RWPE2 (cell line): ENCODE measurements around the gene KSR2.
"Not testable (repeated sequence)": the region's sequence is repeated elsewhere in the genome, so short reads cannot be mapped to it uniquely, and the experiment has no call there.

Source experiments
- ATAC-seq: fragments of 200-7000 bp; cut with Tn5 transposase; 3 replicates; pipeline ENCODE4 v1.9.1; 2021; ENCODE audit warnings: low read depth
- DNase-seq: peaks from one replicate; pipeline ENCODE4 v3.0.0-alpha.2; 2020; ENCODE audit warnings: low spot score
- H3K27ac ChIP-seq: fragments of 450-650 bp; 2 replicates; pipeline ENCODE4 v1.5.1; 2017; ENCODE audit warnings: mild to moderate bottlenecking; ENCODE audit not compliant: poor library complexity, severe bottlenecking
- H3K27me3 ChIP-seq: fragments of 250-450 bp; sonication (Bioruptor Pico); 2 replicates; pipeline ENCODE4 v1.5.1; 2021; ENCODE audit warnings: mild to moderate bottlenecking, moderate library complexity; ENCODE audit not compliant: insufficient read depth, poor library complexity, severe bottlenecking
- H3K36me3 ChIP-seq: fragments of 250-450 bp; sonication (Bioruptor Pico); 2 replicates; pipeline ENCODE4 v1.5.1; 2020; ENCODE audit warnings: low read depth, mild to moderate bottlenecking, moderate library complexity
- H3K4me1 ChIP-seq: fragments of 250-450 bp; sonication (Bioruptor Pico); 2 replicates; pipeline ENCODE4 v1.5.1; 2021; ENCODE audit warnings: mild to moderate bottlenecking, moderate library complexity; ENCODE audit not compliant: insufficient read depth, poor library complexity, severe bottlenecking
- H3K4me3 ChIP-seq: fragments of 250-450 bp; sonication (Bioruptor Pico); 2 replicates; pipeline ENCODE4 v1.5.1; 2021; ENCODE audit warnings: mild to moderate bottlenecking, moderate library complexity; ENCODE audit not compliant: severe bottlenecking
- H3K9me3 ChIP-seq: fragments of 250-450 bp; sonication (Bioruptor Pico); 2 replicates; pipeline ENCODE4 v1.5.1; 2021; ENCODE audit warnings: mild to moderate bottlenecking, moderate library complexity; ENCODE audit not compliant: severe bottlenecking
- CTCF ChIP-seq: fragments of 450-650 bp; IDR thresholded peaks from one replicate; pipeline ENCODE4 v1.5.1; 2017; ENCODE audit warnings: mild to moderate bottlenecking, moderate library complexity; ENCODE audit not compliant: poor library complexity, severe bottlenecking

Gene KSR2

GRCh38 chr12:118015306-118015705 lies 46.5 kb upstream of the KSR2 start:
- no peak for ATAC-seq
- no peak overlapping the region for H3K27ac ChIP-seq
- no peaks in the 10 kb centered on the region for H3K27me3 ChIP-seq

GRCh38 chr12:118013283-118013682 lies 44.5 kb upstream of the KSR2 start:
- TF ChIP-seq CTCF: no peak
- Histone ChIP-seq H3K4me1 (peaks cover 6% of the 10 kb centered on the region), H3K27me3 (no peaks in the 10 kb centered on the region), H3K9me3 (no peaks in the 10 kb centered on the region), H3K27ac (no peak overlapping the region), H3K4me3 (no peak overlapping the region), H3K36me3 (peaks cover 6% of the 10 kb centered on the region; the same call in 1 of the 2 replicates)
- ATAC-seq (no peak), DNase-seq (no peak)

More at GRCh38 chr12:118015306-118015705, 46.5 kb upstream of the KSR2 start:
- Histone ChIP-seq H3K36me3 (peaks cover 24% of the 10 kb centered on the region), H3K9me3 (no peaks in the 10 kb centered on the region), H3K4me3 (no peak overlapping the region), H3K4me1 (peaks cover 6% of the 10 kb centered on the region)
- no peak for TF ChIP-seq CTCF
- no peak for DNase-seq

- no peak for TF ChIP-seq CTCF
- Histone ChIP-seq H3K27ac (no peak overlapping the region), H3K4me1 (no peaks in the 10 kb centered on the region)
Measured at GRCh38 chr12:118011961-118012360, 43.2 kb upstream of the KSR2 start.

GRCh38 chr12:118011377-118011776 lies 42.6 kb upstream of the KSR2 start:
- ATAC-seq (no peak), DNase-seq (no peak)
- H3K9me3 ChIP-seq: no peaks in the 10 kb centered on the region
- no peaks in the 10 kb centered on the region for H3K4me1 ChIP-seq
- H3K4me3 ChIP-seq: no peak overlapping the region
- H3K36me3 ChIP-seq: no peaks in the 10 kb centered on the region
- no peak for TF ChIP-seq CTCF
- no peak overlapping the region for H3K27ac ChIP-seq
- H3K27me3 ChIP-seq: no peaks in the 10 kb centered on the region

More at GRCh38 chr12:118011961-118012360, 43.2 kb upstream of the KSR2 start:
- H3K27me3 ChIP-seq: no peaks in the 10 kb centered on the region
- H3K4me3 ChIP-seq: no peak overlapping the region
- H3K36me3 ChIP-seq: no peaks in the 10 kb centered on the region
- DNase-seq: no peak
- no peak for ATAC-seq
- no peaks in the 10 kb centered on the region for H3K9me3 ChIP-seq

GRCh38 chr12:118010903-118011302 lies 42.1 kb upstream of the KSR2 start:
- no peak for DNase-seq
- no peaks in the 10 kb centered on the region for H3K27me3 ChIP-seq
- H3K9me3 ChIP-seq: no peaks in the 10 kb centered on the region
- no peaks in the 10 kb centered on the region for H3K36me3 ChIP-seq
- ATAC-seq: no peak
- no peak for TF ChIP-seq CTCF
- no peak overlapping the region for H3K27ac ChIP-seq
- H3K4me1 ChIP-seq: no peaks in the 10 kb centered on the region
- no peak overlapping the region for H3K4me3 ChIP-seq

- not testable (repeated sequence) for H3K27ac ChIP-seq, DNase-seq
Measured at GRCh38 chr12:117999806-118000205, 31.0 kb upstream of the KSR2 start.

More at GRCh38 chr12:117999806-118000205, 31.0 kb upstream of the KSR2 start:
- H3K9me3 ChIP-seq, H3K4me1 ChIP-seq, H3K27me3 ChIP-seq, H3K4me3 ChIP-seq, ATAC-seq, H3K36me3 ChIP-seq: not testable (repeated sequence)
